ENCODE measurements around the gene CLCN3.

DNA sequence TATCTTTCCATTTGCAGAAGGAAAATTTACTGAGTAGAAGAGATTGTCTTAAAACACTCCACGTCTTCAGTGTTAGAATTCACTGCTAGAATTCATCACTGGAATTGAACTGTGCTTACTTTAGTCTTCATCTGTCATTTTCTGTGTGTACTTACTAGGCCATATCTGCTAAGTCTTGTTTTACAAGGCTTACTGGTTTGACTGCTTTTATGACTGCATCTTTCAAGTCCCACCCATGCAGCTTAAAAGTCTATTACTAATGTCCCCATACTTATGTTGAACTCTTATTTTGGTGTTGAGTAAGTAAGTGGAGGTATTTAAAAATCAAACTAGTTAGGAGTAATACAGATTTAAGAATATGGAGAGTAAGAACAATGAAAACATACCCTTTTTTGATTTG is 14.6 kb downstream of the CLCN3 start:
- TF ChIP-seq, protein P1, sequence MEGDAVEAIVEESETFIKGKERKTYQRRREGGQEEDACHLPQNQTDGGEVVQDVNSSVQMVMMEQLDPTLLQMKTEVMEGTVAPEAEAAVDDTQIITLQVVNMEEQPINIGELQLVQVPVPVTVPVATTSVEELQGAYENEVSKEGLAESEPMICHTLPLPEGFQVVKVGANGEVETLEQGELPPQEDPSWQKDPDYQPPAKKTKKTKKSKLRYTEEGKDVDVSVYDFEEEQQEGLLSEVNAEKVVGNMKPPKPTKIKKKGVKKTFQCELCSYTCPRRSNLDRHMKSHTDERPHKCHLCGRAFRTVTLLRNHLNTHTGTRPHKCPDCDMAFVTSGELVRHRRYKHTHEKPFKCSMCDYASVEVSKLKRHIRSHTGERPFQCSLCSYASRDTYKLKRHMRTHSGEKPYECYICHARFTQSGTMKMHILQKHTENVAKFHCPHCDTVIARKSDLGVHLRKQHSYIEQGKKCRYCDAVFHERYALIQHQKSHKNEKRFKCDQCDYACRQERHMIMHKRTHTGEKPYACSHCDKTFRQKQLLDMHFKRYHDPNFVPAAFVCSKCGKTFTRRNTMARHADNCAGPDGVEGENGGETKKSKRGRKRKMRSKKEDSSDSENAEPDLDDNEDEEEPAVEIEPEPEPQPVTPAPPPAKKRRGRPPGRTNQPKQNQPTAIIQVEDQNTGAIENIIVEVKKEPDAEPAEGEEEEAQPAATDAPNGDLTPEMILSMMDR (conservative IDR thresholded peaks at IDR 0.05; ENCODE audit: low read depth in 2 of 2): no peak
- TF ChIP-seq EZH2phosphoT487 (IDR thresholded peaks at IDR 0.05; ENCODE audit: unreplicated experiment) (no peak), CREB1 (CRISPR knock-in tag; IDR thresholded peaks at IDR 0.05; ENCODE audit: low read depth) (no peak), EZH2 (IDR thresholded peaks at IDR 0.05; ENCODE audit: low read depth, unreplicated experiment) (no peak), POLR2AphosphoS5 (IDR thresholded peaks at IDR 0.05; ENCODE audit: low read depth) (no peak), REST (IDR thresholded peaks at IDR 0.05; ENCODE audit: unreplicated experiment) (no peak), ZNF331 (CRISPR knock-in tag; IDR thresholded peaks at IDR 0.05; ENCODE audit: low read depth) (no peak)

Measured in GM23338 (cell line).